PC-9 (cell line): ENCODE data around the gene MED16. TPM values are rescaled to one million over a fixed set of nuclear protein-coding genes. Genes with fewer than 3 reads are reported as not detected.

Source experiments
- BruUV-seq: library from RNA; stranded (reverse); fragments of 400-500 nt; replicated peaks from 2 replicates; lab custom pipeline; 2021; lab: Mats Ljungman, UMichigan
- CTCF ChIA-PET: fragments of 300-600 bp; sonication (Branson Sonifier 250); formaldehyde crosslinking; loops from one replicate; lab custom pipeline; 2022; ENCODE audit warnings: antibody characterized with exemption; lab: Charles Lee
- POLR2A ChIA-PET: fragments of 300-600 bp; sonication (Branson Sonifier 250); formaldehyde crosslinking; loops from one replicate; lab custom pipeline; 2022; ENCODE audit warnings: antibody characterized with exemption; ENCODE audit not compliant: unreplicated experiment; lab: Charles Lee
- DNase-seq, 2 experiments: peaks; one replicate each; pipeline versions ENCODE4 v3.0.0 to v3.0.0-alpha.2; 2015 to 2022; ENCODE audit warnings: mixed read lengths in 1 of 2
- H2AFZ ChIP-seq: fragments of 200-600 bp; sonication (generic); 2 replicates; pipeline ENCODE4 v1.8.1; 2017; ENCODE audit warnings: antibody characterized with exemption
- H3F3A ChIP-seq: fragments of 200-600 bp; sonication (generic); 2 replicates; pipeline ENCODE4 v1.8.1; 2017; ENCODE audit warnings: antibody characterized with exemption, mild to moderate bottlenecking, low read depth; ENCODE audit not compliant: insufficient read depth
- H3K27ac ChIP-seq: fragments of 200-600 bp; sonication (generic); 2 replicates; pipeline ENCODE4 v1.6.1; 2016; ENCODE audit warnings: mixed run types
- H3K27me3 ChIP-seq: fragments of 200-600 bp; sonication (generic); 2 replicates; pipeline ENCODE4 v1.6.1; 2016; ENCODE audit warnings: low read depth, mixed run types; ENCODE audit not compliant: insufficient read depth
- H3K36me3 ChIP-seq: fragments of 200-600 bp; sonication (generic); 2 replicates; pipeline ENCODE4 v1.6.1; 2016; ENCODE audit warnings: low read depth, mixed run types
- H3K4me1 ChIP-seq: fragments of 200-600 bp; sonication (generic); replicated peaks from 2 replicates; pipeline ENCODE4 v1.6.1; 2016; ENCODE audit warnings: mixed run types; ENCODE audit not compliant: insufficient read depth
- H3K4me2 ChIP-seq: fragments of 200-600 bp; sonication (generic); 2 replicates; pipeline ENCODE4 v1.6.1; 2017; ENCODE audit warnings: mixed run types
- H3K4me3 ChIP-seq: fragments of 200-600 bp; sonication (generic); 2 replicates; pipeline ENCODE4 v1.6.1; 2016; ENCODE audit warnings: mixed run types
- H3K79me2 ChIP-seq: fragments of 200-600 bp; sonication (generic); 2 replicates; pipeline ENCODE4 v1.6.1; 2017; ENCODE audit warnings: low read depth, mixed run types
- H3K9me2 ChIP-seq: fragments of 200-600 bp; sonication (generic); 2 replicates; pipeline ENCODE4 v1.8.1; 2017; ENCODE audit warnings: mild to moderate bottlenecking; ENCODE audit not compliant: insufficient read depth
- H3K9me3 ChIP-seq: fragments of 200-600 bp; sonication (generic); 2 replicates; pipeline ENCODE4 v1.8.1; 2016; ENCODE audit warnings: low read depth; ENCODE audit not compliant: insufficient read depth
- H4K20me1 ChIP-seq: fragments of 200-600 bp; sonication (generic); 2 replicates; pipeline ENCODE4 v1.8.1; 2017; ENCODE audit not compliant: insufficient read depth
- CTCF ChIP-seq: fragments of 200-600 bp; sonication (generic); conservative IDR thresholded peaks from 2 replicates; pipeline ENCODE4 v1.6.1; 2017; ENCODE audit warnings: mixed run types, antibody characterized with exemption, mild to moderate bottlenecking, moderate library complexity
- EZH2 ChIP-seq: fragments of 200-600 bp; sonication (generic); IDR thresholded peaks from 2 replicates; pipeline ENCODE4 v1.8.0; 2017; ENCODE audit warnings: antibody characterized with exemption, low read depth
- intact Hi-C: fragments of 100-400 bp; cut with micrococcal nuclease; formaldehyde crosslinking; loops from one replicate; pipeline ENCODE4 v1.10.0; 2022; ENCODE audit not compliant: unreplicated experiment
- total RNA-seq: library from RNA; stranded (reverse); gene quantifications from 2 replicates; pipeline ENCODE4 v1.2.3, GENCODE V29; 2021

MED16 gene
- total RNA-seq, 1 experiment from 2014 or later = 54.7 TPM

GRCh38 chr19:867301-867793 is 25.6 kb downstream of the MED16 start:
- Histone ChIP-seq H2AFZ (no peak overlapping the region), H3K4me2 (no peak overlapping the region), H3F3A (peaks cover 48% of the 10 kb centered on the region), H3K27me3 (no peaks in the 10 kb centered on the region), H3K4me1 (peaks cover 26% of the 10 kb centered on the region), H3K79me2 (no peaks in the 10 kb centered on the region), H3K9me2 (no peaks in the 10 kb centered on the region), H3K4me3 (no peak overlapping the region), H3K27ac (no peak overlapping the region), H3K36me3 (no peaks in the 10 kb centered on the region), H4K20me1 (no peaks in the 10 kb centered on the region), H3K9me3 (no peaks in the 10 kb centered on the region)
- POLR2A ChIA-PET = no interaction called here
- BruUV-seq = no TSS peak
- TF ChIP-seq CTCF (no peak), EZH2 (no peak)
- CTCF ChIA-PET = no interaction called here
- no peak for DNase-seq
- intact Hi-C loops = no loop called here

- CTCF ChIA-PET = no interaction called here
Measured at GRCh38 chr19:866769-867300, 26.2 kb downstream of the MED16 start.

GRCh38 chr19:863315-863620 is 29.7 kb downstream of the MED16 start:
- Histone ChIP-seq H3K79me2 (no peaks in the 10 kb centered on the region), H3K9me2 (no peaks in the 10 kb centered on the region), H3K4me3 (no peak overlapping the region), H2AFZ (no peak overlapping the region), H3K4me2 (no peak overlapping the region), H4K20me1 (no peaks in the 10 kb centered on the region), H3K27me3 (no peaks in the 10 kb centered on the region), H3K36me3 (no peaks in the 10 kb centered on the region), H3K27ac (no peak overlapping the region), H3F3A (peaks cover 44% of the 10 kb centered on the region), H3K4me1 (peaks cover 12% of the 10 kb centered on the region), H3K9me3 (no peaks in the 10 kb centered on the region)
- DNase-seq = no peak
- TF ChIP-seq CTCF = no peak
- TF ChIP-seq EZH2 = no peak
- ChIA-PET POLR2A (no interaction called here), CTCF (no interaction called here)
- intact Hi-C loops = no loop called here
- BruUV-seq = no TSS peak

More at GRCh38 chr19:866769-867300, 26.2 kb downstream of the MED16 start:
- DNase-seq = no peak
- TF ChIP-seq EZH2 = no peak
- no peak for TF ChIP-seq CTCF
- H3F3A ChIP-seq = peaks cover 43% of the 10 kb centered on the region
- H3K4me3 ChIP-seq = no peak overlapping the region
- no peak overlapping the region for H3K27ac ChIP-seq
- no peaks in the 10 kb centered on the region for H3K9me3 ChIP-seq
- POLR2A ChIA-PET = no interaction called here
- BruUV-seq = no TSS peak
- no peak overlapping the region for H2AFZ ChIP-seq
- no peak overlapping the region for H3K4me2 ChIP-seq
- H3K27me3 ChIP-seq = no peaks in the 10 kb centered on the region
- intact Hi-C loops = no loop called here
- H3K36me3 ChIP-seq = no peaks in the 10 kb centered on the region
- no peaks in the 10 kb centered on the region for H3K9me2 ChIP-seq
- H3K79me2 ChIP-seq = no peaks in the 10 kb centered on the region
- peaks cover 20% of the 10 kb centered on the region for H3K4me1 ChIP-seq
- no peaks in the 10 kb centered on the region for H4K20me1 ChIP-seq
